ENCODE results near the gene TNRC6C. TPM values are rescaled to one million over a fixed set of nuclear protein-coding genes. Genes with fewer than 3 reads are reported as not detected.
A peak's percentile ranks its signal among the peaks of the same experiment; 100 is the strongest.

TNRC6C gene
- total and polyA plus RNA-seq, 9 of the 15 experiments (the other 6 are each of a cell fraction or from before 2014, with no cell fraction given) = 0.20 to 4.9 (median 2.3) TPM

DNA sequence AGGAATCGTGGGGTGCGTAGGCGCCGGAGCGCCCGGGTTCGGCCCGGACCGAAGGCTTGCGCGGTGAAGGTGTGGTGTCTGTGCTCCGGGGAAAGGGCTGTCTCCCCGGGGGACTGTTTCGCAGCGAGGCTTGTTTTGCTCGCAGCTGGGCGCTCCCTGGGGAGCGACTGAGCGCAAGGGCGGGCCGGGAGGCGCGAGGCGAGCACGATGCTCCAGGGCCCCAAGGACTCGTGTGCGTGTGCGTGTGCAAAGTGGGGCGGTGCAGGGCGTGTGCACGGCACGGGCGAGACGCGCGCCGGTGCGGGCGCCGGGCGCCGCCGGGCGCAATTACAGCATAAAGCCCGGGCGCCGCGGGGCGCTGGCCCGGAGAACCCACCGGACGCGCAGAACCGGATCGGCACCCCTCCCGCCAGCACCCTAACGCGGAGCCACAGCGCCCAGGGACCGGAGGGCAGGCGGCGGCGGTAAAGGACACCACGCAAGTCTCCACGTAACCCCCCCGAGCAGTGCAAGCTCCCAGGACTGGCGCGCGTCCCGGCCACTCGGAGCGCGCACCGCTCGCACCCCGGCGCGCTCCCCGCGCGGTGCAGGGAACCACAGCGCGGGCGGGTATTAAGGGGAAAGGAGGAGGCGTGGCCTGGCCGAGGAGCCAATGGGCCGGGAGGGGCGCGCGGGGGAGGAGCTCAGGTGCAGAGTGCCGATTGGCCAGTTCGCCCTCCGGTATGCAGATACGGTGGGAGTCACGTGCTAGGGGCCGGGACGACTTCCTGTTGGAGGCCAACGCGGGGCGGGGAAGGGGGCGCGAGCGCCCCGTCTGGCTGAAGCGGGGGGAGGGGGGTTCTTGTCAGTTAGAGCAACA, at the start of gene TNRC6C (continued):
- TF ChIP-seq ATF7 (IDR thresholded peaks at IDR 0.05) = peak; percentile 77
- TF ChIP-seq, protein P1, sequence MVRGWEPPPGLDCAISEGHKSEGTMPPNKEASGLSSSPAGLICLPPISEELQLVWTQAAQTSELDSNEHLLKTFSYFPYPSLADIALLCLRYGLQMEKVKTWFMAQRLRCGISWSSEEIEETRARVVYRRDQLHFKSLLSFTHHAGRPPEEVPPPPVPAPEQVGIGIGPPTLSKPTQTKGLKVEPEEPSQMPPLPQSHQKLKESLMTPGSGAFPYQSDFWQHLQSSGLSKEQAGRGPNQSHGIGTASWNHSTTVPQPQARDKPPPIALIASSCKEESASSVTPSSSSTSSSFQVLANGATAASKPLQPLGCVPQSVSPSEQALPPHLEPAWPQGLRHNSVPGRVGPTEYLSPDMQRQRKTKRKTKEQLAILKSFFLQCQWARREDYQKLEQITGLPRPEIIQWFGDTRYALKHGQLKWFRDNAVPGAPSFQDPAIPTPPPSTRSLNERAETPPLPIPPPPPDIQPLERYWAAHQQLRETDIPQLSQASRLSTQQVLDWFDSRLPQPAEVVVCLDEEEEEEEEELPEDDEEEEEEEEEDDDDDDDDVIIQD (CRISPR knock-in tag; IDR thresholded peaks at IDR 0.05) = 0 out of 2 replicates have a peak, but pooled peaks have one; percentile 25
- peak; percentile 94 for TF ChIP-seq RAD51 (IDR thresholded peaks at IDR 0.05; ENCODE audit: borderline replicate concordance, low read depth)
- TF ChIP-seq NCOA6 (IDR thresholded peaks at IDR 0.05) = no peak
- TF ChIP-seq CBX1 (IDR thresholded peaks at IDR 0.05; ENCODE audit: low read depth) = peak; percentile 90
- TF ChIP-seq FOXK2 (conservative IDR thresholded peaks at IDR 0.05 in 1 of 2, IDR thresholded peaks at IDR 0.05 in 1 of 2; ENCODE audit: low read depth in 2 of 2) = peak; percentile 23 to 63; a peak in 2 of 4 replicates
- TF ChIP-seq IFI16 (CRISPR knock-in tag; IDR thresholded peaks at IDR 0.05) = no peak
- peak; percentile 90 for TF ChIP-seq ELF1 (tag; IDR thresholded peaks at IDR 0.05)
- TF ChIP-seq, protein P2, sequence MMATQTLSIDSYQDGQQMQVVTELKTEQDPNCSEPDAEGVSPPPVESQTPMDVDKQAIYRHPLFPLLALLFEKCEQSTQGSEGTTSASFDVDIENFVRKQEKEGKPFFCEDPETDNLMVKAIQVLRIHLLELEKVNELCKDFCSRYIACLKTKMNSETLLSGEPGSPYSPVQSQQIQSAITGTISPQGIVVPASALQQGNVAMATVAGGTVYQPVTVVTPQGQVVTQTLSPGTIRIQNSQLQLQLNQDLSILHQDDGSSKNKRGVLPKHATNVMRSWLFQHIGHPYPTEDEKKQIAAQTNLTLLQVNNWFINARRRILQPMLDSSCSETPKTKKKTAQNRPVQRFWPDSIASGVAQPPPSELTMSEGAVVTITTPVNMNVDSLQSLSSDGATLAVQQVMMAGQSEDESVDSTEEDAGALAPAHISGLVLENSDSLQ (IDR thresholded peaks at IDR 0.05) = peak; percentile 26
- TF ChIP-seq, protein P3, sequence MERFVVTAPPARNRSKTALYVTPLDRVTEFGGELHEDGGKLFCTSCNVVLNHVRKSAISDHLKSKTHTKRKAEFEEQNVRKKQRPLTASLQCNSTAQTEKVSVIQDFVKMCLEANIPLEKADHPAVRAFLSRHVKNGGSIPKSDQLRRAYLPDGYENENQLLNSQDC (CRISPR knock-in tag; IDR thresholded peaks at IDR 0.05) = peak; percentile 91
- TF ChIP-seq RB1 (IDR thresholded peaks at IDR 0.05; ENCODE audit: low read depth) = peak; percentile 89
- TF ChIP-seq XRCC5 (IDR thresholded peaks at IDR 0.05; ENCODE audit: low read depth, low read length) = 0 out of 2 replicates have a peak, but pooled peaks have one; percentile 25
- TF ChIP-seq PML (IDR thresholded peaks at IDR 0.05; ENCODE audit: low read length) = peak; percentile 91
- TF ChIP-seq NR2F6 (CRISPR knock-in tag; IDR thresholded peaks at IDR 0.05) = peak; percentile 79
- TF ChIP-seq KLF13 (tag; IDR thresholded peaks at IDR 0.05; ENCODE audit: borderline replicate concordance, low read depth) = no peak
- TF ChIP-seq ZKSCAN1 (IDR thresholded peaks at IDR 0.05; ENCODE audit: low read depth, low read length) = no peak
- TF ChIP-seq NCOR1 (IDR thresholded peaks at IDR 0.05) = peak; percentile 51; the same call in 1 of the 2 replicates
- TF ChIP-seq MYC (IDR thresholded peaks at IDR 0.05; ENCODE audit: low read depth, low read length) = peak; percentile 34; the same call in 1 of the 2 replicates
- TF ChIP-seq MYC (CRISPR knock-in tag; IDR thresholded peaks at IDR 0.05; ENCODE audit: borderline replicate concordance, low read depth) = no peak; the same call in 1 of the 2 replicates
- TF ChIP-seq ZNF239 (CRISPR knock-in tag; IDR thresholded peaks at IDR 0.05) = peak; percentile 40; the same call in 1 of the 2 replicates
- TF ChIP-seq ETV6 (IDR thresholded peaks at IDR 0.05; ENCODE audit: borderline replicate concordance in 1 of 2, low read depth in 2 of 2, low read length in 1 of 2) = peak in 1 of 2 experiments; percentile 22; a peak in 1 of 4 replicates
- TF ChIP-seq ETV6 (CRISPR knock-in tag; IDR thresholded peaks at IDR 0.05; ENCODE audit: borderline replicate concordance) = no peak
- TF ChIP-seq, protein P4, sequence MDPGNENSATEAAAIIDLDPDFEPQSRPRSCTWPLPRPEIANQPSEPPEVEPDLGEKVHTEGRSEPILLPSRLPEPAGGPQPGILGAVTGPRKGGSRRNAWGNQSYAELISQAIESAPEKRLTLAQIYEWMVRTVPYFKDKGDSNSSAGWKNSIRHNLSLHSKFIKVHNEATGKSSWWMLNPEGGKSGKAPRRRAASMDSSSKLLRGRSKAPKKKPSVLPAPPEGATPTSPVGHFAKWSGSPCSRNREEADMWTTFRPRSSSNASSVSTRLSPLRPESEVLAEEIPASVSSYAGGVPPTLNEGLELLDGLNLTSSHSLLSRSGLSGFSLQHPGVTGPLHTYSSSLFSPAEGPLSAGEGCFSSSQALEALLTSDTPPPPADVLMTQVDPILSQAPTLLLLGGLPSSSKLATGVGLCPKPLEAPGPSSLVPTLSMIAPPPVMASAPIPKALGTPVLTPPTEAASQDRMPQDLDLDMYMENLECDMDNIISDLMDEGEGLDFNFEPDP (CRISPR knock-in tag; IDR thresholded peaks at IDR 0.05) = peak; percentile 87; the same call in 1 of the 2 replicates
- TF ChIP-seq NR4A1 (CRISPR knock-in tag; IDR thresholded peaks at IDR 0.05) = 0 out of 2 replicates have a peak, but pooled peaks have one; percentile 88
- TF ChIP-seq NR4A1 (tag; IDR thresholded peaks at IDR 0.05) = peak; percentile 70
